MM.1S (cell line): ENCODE data around the gene GON4L.

Source experiments
- EZH2 ChIP-seq: fragments of 300-600 bp; sonication (generic); optimal IDR thresholded peaks from 2 replicates; pipeline ENCODE3; 2017; ENCODE audit warnings: low read depth, mild to moderate bottlenecking, antibody characterized with exemption, low read length, mixed read lengths
- TF ChIP-seq, protein P1 (sequence below): fragments of 300-600 bp; sonication (generic); IDR thresholded peaks from 2 replicates; pipeline ENCODE4 v1.5.1; 2016; ENCODE audit warnings: antibody characterized with exemption, low read length, mixed read lengths

DNA sequence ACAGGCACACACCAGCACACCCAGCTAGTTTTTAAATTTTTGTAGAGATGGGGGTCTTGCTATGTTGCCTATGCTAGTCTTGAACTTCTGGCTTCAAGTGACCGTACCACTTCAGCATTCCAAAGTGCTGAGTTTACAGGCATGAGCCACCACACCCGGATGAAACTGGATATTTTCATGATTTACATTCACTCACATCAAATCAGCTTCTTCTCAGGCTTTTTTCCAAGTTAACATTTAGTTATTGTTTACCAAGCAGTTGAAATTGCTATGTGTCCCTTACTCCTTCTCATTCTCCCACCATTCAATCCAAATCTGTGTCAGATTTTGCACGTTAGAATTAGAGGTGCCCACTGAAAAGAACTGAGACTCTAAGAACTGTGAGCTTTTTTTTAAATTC lies 35.8 kb upstream of the GON4L start:
- TF ChIP-seq, protein P1, sequence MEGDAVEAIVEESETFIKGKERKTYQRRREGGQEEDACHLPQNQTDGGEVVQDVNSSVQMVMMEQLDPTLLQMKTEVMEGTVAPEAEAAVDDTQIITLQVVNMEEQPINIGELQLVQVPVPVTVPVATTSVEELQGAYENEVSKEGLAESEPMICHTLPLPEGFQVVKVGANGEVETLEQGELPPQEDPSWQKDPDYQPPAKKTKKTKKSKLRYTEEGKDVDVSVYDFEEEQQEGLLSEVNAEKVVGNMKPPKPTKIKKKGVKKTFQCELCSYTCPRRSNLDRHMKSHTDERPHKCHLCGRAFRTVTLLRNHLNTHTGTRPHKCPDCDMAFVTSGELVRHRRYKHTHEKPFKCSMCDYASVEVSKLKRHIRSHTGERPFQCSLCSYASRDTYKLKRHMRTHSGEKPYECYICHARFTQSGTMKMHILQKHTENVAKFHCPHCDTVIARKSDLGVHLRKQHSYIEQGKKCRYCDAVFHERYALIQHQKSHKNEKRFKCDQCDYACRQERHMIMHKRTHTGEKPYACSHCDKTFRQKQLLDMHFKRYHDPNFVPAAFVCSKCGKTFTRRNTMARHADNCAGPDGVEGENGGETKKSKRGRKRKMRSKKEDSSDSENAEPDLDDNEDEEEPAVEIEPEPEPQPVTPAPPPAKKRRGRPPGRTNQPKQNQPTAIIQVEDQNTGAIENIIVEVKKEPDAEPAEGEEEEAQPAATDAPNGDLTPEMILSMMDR, result no peak
- TF ChIP-seq EZH2, result no peak
